GM23338 (cell line): ENCODE measurements around the gene MICA. TPM values are rescaled to one million over a fixed set of nuclear protein-coding genes. Genes with fewer than 3 reads are reported as not detected.

Experiments used
- ATAC-seq: fragments of 200-7000 bp; cut with Tn5 transposase; 3 replicates; pipeline ENCODE4 v1.9.1; 2020
- DNase-seq: peaks from one replicate; pipeline ENCODE4 v3.0.0-alpha.2; 2015; ENCODE audit warnings: low spot score
- H2AFZ ChIP-seq: fragments of 200-600 bp; sonication (generic); 2 replicates; pipeline ENCODE4 v1.8.0; 2016; ENCODE audit warnings: antibody characterized with exemption, mild to moderate bottlenecking, moderate library complexity
- H3F3A ChIP-seq: fragments of 200-600 bp; sonication (generic); replicated peaks from 2 replicates; pipeline ENCODE4 v1.8.0; 2017; ENCODE audit warnings: antibody characterized with exemption, mixed run types, low read depth
- H3K27ac ChIP-seq: fragments of 200-600 bp; sonication (generic); 2 replicates; pipeline ENCODE4 v1.6.1; 2016; ENCODE audit warnings: low read depth
- H3K27me3 ChIP-seq: fragments of 200-600 bp; sonication (generic); 2 replicates; pipeline ENCODE4 v1.8.0; 2016; ENCODE audit warnings: mild to moderate bottlenecking, mixed run types, moderate library complexity; ENCODE audit not compliant: insufficient read depth
- H3K36me3 ChIP-seq: fragments of 200-600 bp; sonication (generic); 2 replicates; pipeline ENCODE4 v1.8.0; 2016; ENCODE audit warnings: mild to moderate bottlenecking; ENCODE audit not compliant: insufficient read depth
- H3K4me1 ChIP-seq: fragments of 200-600 bp; sonication (generic); 2 replicates; pipeline ENCODE4 v1.8.0; 2016; ENCODE audit warnings: mild to moderate bottlenecking, moderate library complexity; ENCODE audit not compliant: insufficient read depth
- H3K4me2 ChIP-seq: fragments of 200-600 bp; sonication (generic); 2 replicates; pipeline ENCODE4 v1.7.1; 2017; ENCODE audit warnings: mixed run types
- H3K4me3 ChIP-seq: fragments of 200-600 bp; sonication (generic); 2 replicates; pipeline ENCODE4 v1.6.1; 2016; ENCODE audit warnings: mixed run types
- H3K79me2 ChIP-seq: fragments of 200-600 bp; sonication (generic); replicated peaks from 2 replicates; pipeline ENCODE4 v1.8.0; 2017; ENCODE audit warnings: mild to moderate bottlenecking; ENCODE audit not compliant: insufficient read depth
- H3K9me2 ChIP-seq: fragments of 200-600 bp; sonication (generic); 2 replicates; pipeline ENCODE4 v1.8.0; 2017; ENCODE audit not compliant: insufficient read depth
- H4K20me1 ChIP-seq: fragments of 200-600 bp; sonication (generic); replicated peaks from 2 replicates; pipeline ENCODE4 v1.8.0; 2017; ENCODE audit warnings: mild to moderate bottlenecking; ENCODE audit not compliant: insufficient read depth
- H3K27ac Mint-ChIP-seq: 2 replicates; pipeline ENCODE4 v1.8.0; 2020; ENCODE audit warnings: inconsistent platforms, mild to moderate bottlenecking, moderate library complexity, mixed read lengths
- H3K27me3 Mint-ChIP-seq: 3 replicates; pipeline ENCODE4 v1.8.0; 2022; ENCODE audit warnings: low read depth, mild to moderate bottlenecking, moderate library complexity, mixed read lengths, inconsistent platforms; ENCODE audit not compliant: insufficient read depth, poor library complexity
- H3K36me3 Mint-ChIP-seq: 3 replicates; pipeline ENCODE4 v1.8.0; 2021; ENCODE audit warnings: low read depth, mild to moderate bottlenecking, inconsistent platforms, moderate library complexity, mixed read lengths
- H3K4me1 Mint-ChIP-seq: 3 replicates; pipeline ENCODE4 v1.8.0; 2020; ENCODE audit warnings: mild to moderate bottlenecking, inconsistent platforms, mixed read lengths
- H3K4me3 Mint-ChIP-seq: 3 replicates; pipeline ENCODE4 v1.8.0; 2021; ENCODE audit warnings: moderate library complexity, mild to moderate bottlenecking, inconsistent platforms, mixed read lengths
- H3K9me3 Mint-ChIP-seq: 3 replicates; pipeline ENCODE4 v1.8.0; 2020; ENCODE audit warnings: moderate library complexity, mild to moderate bottlenecking, inconsistent platforms, mixed read lengths
- CREB1 ChIP-seq: fragments of 250-450 bp; sonication (Bioruptor Pico); IDR thresholded peaks from 2 replicates; pipeline ENCODE4 v1.5.0; 2020; ENCODE audit warnings: low read depth, mild to moderate bottlenecking, moderate library complexity
- EZH2 ChIP-seq: fragments of 200-600 bp; sonication (generic); IDR thresholded peaks from one replicate; pipeline ENCODE4 v1.8.0; 2017; ENCODE audit warnings: antibody characterized with exemption, mild to moderate bottlenecking, low read depth; ENCODE audit not compliant: unreplicated experiment
- EZH2phosphoT487 ChIP-seq: fragments of 200-600 bp; sonication (generic); IDR thresholded peaks from one replicate; pipeline ENCODE4 v1.8.1; 2018; ENCODE audit warnings: antibody characterized with exemption; ENCODE audit not compliant: unreplicated experiment
- JUNB ChIP-seq: IDR thresholded peaks from one replicate; pipeline ENCODE4 v1.6.1; 2016; ENCODE audit warnings: antibody characterized with exemption; ENCODE audit not compliant: unreplicated experiment
- NANOG ChIP-seq: IDR thresholded peaks from 2 replicates; pipeline ENCODE4 v1.6.1; 2016; ENCODE audit warnings: antibody characterized with exemption, borderline replicate concordance
- POLR2AphosphoS5 ChIP-seq: IDR thresholded peaks from 2 replicates; pipeline ENCODE4 v1.6.1; 2016; ENCODE audit warnings: antibody characterized with exemption, low read depth
- STAT1 ChIP-seq: IDR thresholded peaks from one replicate; pipeline ENCODE4 v1.6.1; 2016; ENCODE audit warnings: antibody characterized with exemption; ENCODE audit not compliant: unreplicated experiment
- ZNF114 ChIP-seq: fragments of 250-450 bp; sonication (Bioruptor Pico); IDR thresholded peaks from 2 replicates; pipeline ENCODE4 v1.5.0; 2020; ENCODE audit warnings: mild to moderate bottlenecking, moderate library complexity
- ZNF331 ChIP-seq: fragments of 250-450 bp; sonication (Bioruptor Pico); IDR thresholded peaks from 2 replicates; pipeline ENCODE4 v1.5.0; 2020; ENCODE audit warnings: low read depth, mild to moderate bottlenecking, moderate library complexity
- polyA plus RNA-seq: library from polyadenylated mRNA; unstranded; fragments of >200 nt; fragmentation: Nextera tagmentation; extraction: Ambion mirVana; gene quantifications from 2 replicates; pipeline ENCODE4 v1.2.1, GENCODE V29; 2016
- total RNA-seq: library from RNA; depleted of rRNA; stranded (reverse); fragments of >200 nt; shearing (Covaris generic); gene quantifications from 2 replicates; pipeline ENCODE4 v1.2.3, GENCODE V29; 2014
- TF ChIP-seq, protein P1 (sequence below), 2 experiments: fragments of 200-600 bp in 1 of 2; sonication (generic) in 1 of 2; conservative IDR thresholded peaks; 2 replicates each; pipeline versions ENCODE4 v1.5.1 to v1.6.1; 2016 to 2017; ENCODE audit warnings: antibody characterized with exemption in 2 of 2, low read depth in 2 of 2, mild to moderate bottlenecking in 2 of 2, moderate library complexity in 1 of 2
- TF ChIP-seq, protein P2 (sequence below): IDR thresholded peaks from one replicate; pipeline ENCODE4 v1.6.1; 2018; ENCODE audit warnings: antibody characterized with exemption; ENCODE audit not compliant: unreplicated experiment

MICA gene
- total and polyA plus RNA-seq, 2 experiments from 2014 or later: 13.4 to 22.7 TPM

DNA sequence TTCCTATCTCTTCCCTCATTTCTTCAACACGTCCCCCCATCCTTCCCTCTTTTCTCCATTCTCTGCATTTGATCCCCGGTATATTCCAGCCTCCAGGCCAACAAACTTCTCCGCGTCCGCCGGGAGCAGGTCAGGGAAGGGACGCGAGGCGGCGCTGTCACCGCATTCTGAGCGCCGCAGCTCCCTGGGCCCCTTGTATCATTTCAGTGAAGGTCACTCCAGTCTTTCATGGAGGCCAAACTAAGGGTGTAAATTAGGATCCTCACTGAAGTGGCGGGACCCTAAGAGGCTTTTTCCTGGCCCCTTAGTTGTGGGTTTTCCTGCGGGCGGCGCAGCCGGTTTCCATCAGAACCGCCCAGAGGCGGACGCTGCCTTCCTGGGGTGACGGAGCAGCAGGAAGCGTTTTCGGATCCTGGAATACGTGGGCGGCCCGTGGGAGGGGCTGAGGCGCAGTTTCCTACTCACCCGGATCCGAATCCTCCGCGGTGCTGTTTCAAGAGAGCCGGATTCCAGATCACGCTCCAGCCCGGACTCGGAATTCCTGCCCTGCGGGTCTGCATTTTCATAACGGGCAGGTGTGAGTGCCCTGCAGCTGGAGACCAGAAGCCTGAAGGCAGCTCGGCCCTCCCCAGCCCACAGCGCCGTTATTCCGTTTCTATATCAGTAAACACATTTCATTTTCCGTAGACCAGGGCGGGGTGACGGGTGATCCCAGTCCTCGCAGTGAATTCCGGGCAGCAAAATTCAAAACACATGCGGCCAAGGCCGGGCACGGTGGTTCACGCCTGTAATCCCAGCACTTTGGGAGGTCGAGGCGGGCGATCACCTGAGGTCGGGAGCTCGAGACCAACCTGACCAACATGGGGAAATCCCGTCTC lies 3.6 kb upstream of the MICA start:
- Histone ChIP-seq H4K20me1 (no peaks in the 10 kb centered on the region), H3K36me3 (no peaks in the 10 kb centered on the region), H3K4me3 (peak overlapping the region; percentile 84), H3K4me2 (peak overlapping the region; percentile 96), H3K4me1 (peaks cover 21% of the 10 kb centered on the region), H3K9me2 (no peaks in the 10 kb centered on the region; the same call in 1 of the 2 replicates), H3K79me2 (peaks cover 10% of the 10 kb centered on the region), H3F3A (0 out of 2 replicates have a peak, but pooled peaks cover 7% of the 10 kb centered on the region), H3K27me3 (peaks cover 20% of the 10 kb centered on the region), H3K27ac (no peak overlapping the region), H2AFZ (peak overlapping the region; percentile 94)
- Mint-ChIP-seq H3K36me3 (peaks cover 3% of the 10 kb centered on the region), H3K27ac (peak overlapping the region; percentile 65; the same call in 1 of the 2 replicates), H3K4me3 (peak overlapping the region; percentile 90), H3K9me3 (peaks cover 15% of the 10 kb centered on the region; the same call in 2 of the 3 replicates), H3K27me3 (peaks cover 44% of the 10 kb centered on the region), H3K4me1 (peaks cover 37% of the 10 kb centered on the region)
- TF ChIP-seq CREB1 (CRISPR knock-in tag) (no peak), POLR2AphosphoS5 (no peak; the same call in 1 of the 2 replicates)
- TF ChIP-seq, protein P1, sequence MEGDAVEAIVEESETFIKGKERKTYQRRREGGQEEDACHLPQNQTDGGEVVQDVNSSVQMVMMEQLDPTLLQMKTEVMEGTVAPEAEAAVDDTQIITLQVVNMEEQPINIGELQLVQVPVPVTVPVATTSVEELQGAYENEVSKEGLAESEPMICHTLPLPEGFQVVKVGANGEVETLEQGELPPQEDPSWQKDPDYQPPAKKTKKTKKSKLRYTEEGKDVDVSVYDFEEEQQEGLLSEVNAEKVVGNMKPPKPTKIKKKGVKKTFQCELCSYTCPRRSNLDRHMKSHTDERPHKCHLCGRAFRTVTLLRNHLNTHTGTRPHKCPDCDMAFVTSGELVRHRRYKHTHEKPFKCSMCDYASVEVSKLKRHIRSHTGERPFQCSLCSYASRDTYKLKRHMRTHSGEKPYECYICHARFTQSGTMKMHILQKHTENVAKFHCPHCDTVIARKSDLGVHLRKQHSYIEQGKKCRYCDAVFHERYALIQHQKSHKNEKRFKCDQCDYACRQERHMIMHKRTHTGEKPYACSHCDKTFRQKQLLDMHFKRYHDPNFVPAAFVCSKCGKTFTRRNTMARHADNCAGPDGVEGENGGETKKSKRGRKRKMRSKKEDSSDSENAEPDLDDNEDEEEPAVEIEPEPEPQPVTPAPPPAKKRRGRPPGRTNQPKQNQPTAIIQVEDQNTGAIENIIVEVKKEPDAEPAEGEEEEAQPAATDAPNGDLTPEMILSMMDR (conservative IDR thresholded peaks at IDR 0.05; ENCODE audit: low read depth in 2 of 2): peak; percentile 93 to 95
- DNase-seq (peak; percentile 86), ATAC-seq (peak; percentile 32)

DNA sequence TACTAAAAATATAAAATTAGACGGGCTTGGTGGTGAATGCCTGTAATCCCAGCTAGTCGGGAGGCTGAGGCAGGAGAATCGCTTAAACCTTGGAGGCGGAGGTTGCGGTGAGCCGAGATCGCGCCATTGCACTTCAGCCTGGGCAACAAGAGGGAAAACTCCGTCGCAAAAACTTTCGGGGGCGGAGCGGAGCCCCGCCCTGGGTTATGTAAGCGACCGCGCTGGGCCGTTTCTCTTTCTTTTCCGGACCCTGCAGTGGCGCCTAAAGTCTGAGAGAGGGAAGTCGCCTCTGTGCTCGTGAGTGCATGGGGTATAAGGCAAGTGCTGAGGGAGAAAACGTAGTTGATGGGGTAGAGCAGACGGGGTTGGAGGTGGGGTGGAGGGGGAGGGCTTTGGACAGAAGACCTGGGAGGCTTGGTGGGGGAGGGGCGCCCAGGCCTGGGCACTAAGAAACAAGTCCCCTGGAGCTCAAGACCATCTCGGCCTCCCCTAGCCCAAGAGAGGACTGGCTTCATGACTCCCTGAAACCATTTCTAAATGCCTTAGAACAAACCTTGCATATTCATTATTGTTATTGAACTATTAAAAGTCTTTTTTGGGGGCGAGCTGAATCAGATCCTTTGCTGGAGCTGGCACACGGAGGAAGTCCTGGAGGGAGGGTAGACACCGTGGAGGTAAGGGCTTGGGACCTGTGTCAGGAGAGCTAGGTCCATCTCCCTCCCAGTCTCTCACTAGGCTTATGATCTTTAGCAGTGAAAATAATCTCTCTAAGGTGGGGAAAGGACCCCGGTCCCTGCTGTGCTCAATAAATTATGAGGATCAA lies 2.7 kb upstream of the MICA start:
- Histone ChIP-seq H2AFZ (peak overlapping the region; percentile 94), H3F3A (0 out of 2 replicates have a peak, but pooled peaks cover 7% of the 10 kb centered on the region), H4K20me1 (peaks cover 3% of the 10 kb centered on the region), H3K9me2 (no peaks in the 10 kb centered on the region; the same call in 1 of the 2 replicates), H3K4me3 (peak overlapping the region; percentile 84), H3K27me3 (peaks cover 20% of the 10 kb centered on the region), H3K27ac (no peak overlapping the region), H3K79me2 (peaks cover 15% of the 10 kb centered on the region), H3K4me2 (peak overlapping the region; percentile 96), H3K36me3 (no peaks in the 10 kb centered on the region), H3K4me1 (peaks cover 24% of the 10 kb centered on the region)
- Mint-ChIP-seq H3K27ac (0 out of 2 replicates have a peak overlapping the region, but pooled peaks have one; percentile 65), H3K4me3 (peak overlapping the region; percentile 90), H3K9me3 (peaks cover 15% of the 10 kb centered on the region; the same call in 2 of the 3 replicates), H3K36me3 (peaks cover 6% of the 10 kb centered on the region), H3K4me1 (peaks cover 41% of the 10 kb centered on the region), H3K27me3 (peaks cover 44% of the 10 kb centered on the region)
- DNase-seq (peak; percentile 84), ATAC-seq (peak; percentile 6)
- TF ChIP-seq EZH2phosphoT487: no peak
- TF ChIP-seq ZNF331: no peak
- TF ChIP-seq NANOG: no peak
- TF ChIP-seq, protein P2, sequence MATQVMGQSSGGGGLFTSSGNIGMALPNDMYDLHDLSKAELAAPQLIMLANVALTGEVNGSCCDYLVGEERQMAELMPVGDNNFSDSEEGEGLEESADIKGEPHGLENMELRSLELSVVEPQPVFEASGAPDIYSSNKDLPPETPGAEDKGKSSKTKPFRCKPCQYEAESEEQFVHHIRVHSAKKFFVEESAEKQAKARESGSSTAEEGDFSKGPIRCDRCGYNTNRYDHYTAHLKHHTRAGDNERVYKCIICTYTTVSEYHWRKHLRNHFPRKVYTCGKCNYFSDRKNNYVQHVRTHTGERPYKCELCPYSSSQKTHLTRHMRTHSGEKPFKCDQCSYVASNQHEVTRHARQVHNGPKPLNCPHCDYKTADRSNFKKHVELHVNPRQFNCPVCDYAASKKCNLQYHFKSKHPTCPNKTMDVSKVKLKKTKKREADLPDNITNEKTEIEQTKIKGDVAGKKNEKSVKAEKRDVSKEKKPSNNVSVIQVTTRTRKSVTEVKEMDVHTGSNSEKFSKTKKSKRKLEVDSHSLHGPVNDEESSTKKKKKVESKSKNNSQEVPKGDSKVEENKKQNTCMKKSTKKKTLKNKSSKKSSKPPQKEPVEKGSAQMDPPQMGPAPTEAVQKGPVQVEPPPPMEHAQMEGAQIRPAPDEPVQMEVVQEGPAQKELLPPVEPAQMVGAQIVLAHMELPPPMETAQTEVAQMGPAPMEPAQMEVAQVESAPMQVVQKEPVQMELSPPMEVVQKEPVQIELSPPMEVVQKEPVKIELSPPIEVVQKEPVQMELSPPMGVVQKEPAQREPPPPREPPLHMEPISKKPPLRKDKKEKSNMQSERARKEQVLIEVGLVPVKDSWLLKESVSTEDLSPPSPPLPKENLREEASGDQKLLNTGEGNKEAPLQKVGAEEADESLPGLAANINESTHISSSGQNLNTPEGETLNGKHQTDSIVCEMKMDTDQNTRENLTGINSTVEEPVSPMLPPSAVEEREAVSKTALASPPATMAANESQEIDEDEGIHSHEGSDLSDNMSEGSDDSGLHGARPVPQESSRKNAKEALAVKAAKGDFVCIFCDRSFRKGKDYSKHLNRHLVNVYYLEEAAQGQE: no peak
- no peak; the same call in 1 of the 2 replicates for TF ChIP-seq POLR2AphosphoS5
- no peak for TF ChIP-seq STAT1
- TF ChIP-seq ZNF114 (CRISPR knock-in tag): no peak
- no peak for TF ChIP-seq EZH2
- no peak for TF ChIP-seq JUNB
- TF ChIP-seq, protein P1 (conservative IDR thresholded peaks at IDR 0.05; ENCODE audit: low read depth in 2 of 2): no peak
